HG02678 (cell line): ENCODE results near the gene FAM168A.

Experiments used
- ATAC-seq: cut with Tn5 transposase; IDR thresholded peaks from one replicate; pipeline ENCODE4 v1.9.1; 2021; ENCODE audit warnings: mild to moderate bottlenecking, moderate library complexity; ENCODE audit not compliant: unreplicated experiment

FAM168A gene

GRCh38 chr11:73524774-73525173, 73.1 kb downstream of the FAM168A start:
- no peak for ATAC-seq

GRCh38 chr11:73521621-73522020, 76.3 kb downstream of the FAM168A start:
- ATAC-seq = no peak

- ATAC-seq = no peak
Measured at GRCh38 chr11:73520353-73521061, 77.4 kb downstream of the FAM168A start.

- no peak for ATAC-seq
Measured at GRCh38 chr11:73519266-73519665, 78.6 kb downstream of the FAM168A start.

- no peak for ATAC-seq
Measured at GRCh38 chr11:73518195-73518594, 79.7 kb downstream of the FAM168A start.

GRCh38 chr11:73516080-73516479, 81.8 kb downstream of the FAM168A start:
- ATAC-seq = no peak

- ATAC-seq = no peak
Measured at GRCh38 chr11:73513707-73514106, 84.2 kb downstream of the FAM168A start.

GRCh38 chr11:73510877-73511276, 87.0 kb downstream of the FAM168A start:
- ATAC-seq = no peak

GRCh38 chr11:73510106-73510505, 87.8 kb downstream of the FAM168A start:
- ATAC-seq = no peak

GRCh38 chr11:73509188-73509587, 88.7 kb downstream of the FAM168A start:
- no peak for ATAC-seq

- ATAC-seq = no peak
Measured at GRCh38 chr11:73508243-73509176, 89.4 kb downstream of the FAM168A start.

- ATAC-seq = no peak
Measured at GRCh38 chr11:73507086-73507485, 90.8 kb downstream of the FAM168A start.

GRCh38 chr11:73506038-73506437, 91.9 kb downstream of the FAM168A start:
- no peak for ATAC-seq

- no peak for ATAC-seq
Measured at GRCh38 chr11:73498343-73498742, 99.6 kb downstream of the FAM168A start.

GRCh38 chr11:73496134-73496533, 101.8 kb downstream of the FAM168A start:
- no peak for ATAC-seq

GRCh38 chr11:73495731-73496130, 102.2 kb downstream of the FAM168A start:
- ATAC-seq = no peak

GRCh38 chr11:73493956-73494598, 103.8 kb downstream of the FAM168A start:
- no peak for ATAC-seq

- no peak for ATAC-seq
Measured at GRCh38 chr11:73481626-73482025, 116.3 kb downstream of the FAM168A start.

- no peak for ATAC-seq
Measured at GRCh38 chr11:73480677-73481076, 117.2 kb downstream of the FAM168A start.

- ATAC-seq = no peak
Measured at GRCh38 chr11:73478737-73479347, 119.1 kb downstream of the FAM168A start.

- ATAC-seq = no peak
Measured at GRCh38 chr11:73477518-73477917, 120.4 kb downstream of the FAM168A start.
